ENCODE data around the gene TOMM5.

GRCh38 chr9:37575921-37576721, 16.3 kb downstream of the TOMM5 start, which contains the start of gene FBXO10:
- TF ChIP-seq CTCF (conservative IDR thresholded peaks at IDR 0.05 in 1 of 2, IDR thresholded peaks at IDR 0.05 in 1 of 2; ENCODE audit: low read depth in 1 of 2, low read length in 2 of 2) (no peak), EZH2 (IDR thresholded peaks at IDR 0.05; ENCODE audit: low read length, missing control alignments) (no peak)
